ENCODE data around the gene PINK1.
A peak's percentile ranks its signal among the peaks of the same experiment; 100 is the strongest.

PINK1 gene

DNA sequence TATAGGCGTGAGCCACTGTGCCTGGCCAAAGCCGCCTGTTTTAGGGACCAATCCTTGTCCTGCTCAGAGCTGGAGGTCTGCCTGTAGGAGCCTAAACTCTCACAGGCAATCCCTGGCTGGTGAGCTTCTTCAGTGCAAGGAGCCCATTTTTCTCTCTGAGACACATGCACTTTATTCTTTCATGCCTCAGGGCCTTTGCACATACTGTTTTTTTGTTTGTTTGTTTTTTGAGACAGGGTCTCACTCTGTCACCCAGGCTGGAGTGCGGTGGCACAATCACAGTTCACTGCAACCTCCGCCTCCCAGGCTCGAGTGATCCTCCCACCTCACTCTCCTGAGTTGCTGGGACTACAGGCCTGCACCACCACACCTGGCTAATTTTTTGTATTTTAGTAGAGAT lies 21.6 kb upstream of the PINK1 start:
- DNase-seq: no peak

GRCh38 chr1:20612221-20612746 lies 21.0 kb upstream of the PINK1 start:
- DNase-seq: no peak

GRCh38 chr1:20614131-20614579 lies 19.1 kb upstream of the PINK1 start:
- DNase-seq: no peak

- no peak for DNase-seq
Observed at GRCh38 chr1:20615946-20616846, 17.1 kb upstream of the PINK1 start.

DNA sequence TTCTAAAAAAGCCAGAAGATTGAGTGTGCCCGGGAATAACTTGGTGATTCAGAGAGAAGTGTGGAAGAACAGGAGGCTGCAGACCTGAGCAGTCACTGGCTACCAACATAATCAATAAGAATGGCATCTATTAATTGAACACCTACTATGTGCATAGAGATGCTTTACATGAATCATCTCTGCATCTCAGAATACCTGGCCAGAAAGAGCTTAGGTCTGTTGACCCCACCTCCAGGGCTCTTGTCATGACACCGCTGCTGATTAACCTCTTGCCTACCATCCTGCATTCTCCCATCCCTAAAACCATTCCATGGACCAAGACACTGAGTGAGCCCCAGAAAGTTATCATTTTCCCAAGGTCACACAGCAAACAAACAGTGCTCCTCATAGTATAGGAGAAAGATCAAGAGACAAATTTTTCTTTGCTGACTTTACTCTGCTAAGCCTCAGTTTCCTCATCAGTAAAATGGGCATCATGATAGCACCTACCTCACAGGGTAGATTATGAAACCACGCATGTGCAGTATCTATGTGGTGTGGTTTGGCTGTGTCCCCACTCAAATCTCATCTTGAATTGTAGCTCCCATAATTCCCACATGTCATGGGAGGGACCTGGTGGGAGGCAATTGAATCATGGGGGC lies 16.3 kb upstream of the PINK1 start:
- no peak for DNase-seq

GRCh38 chr1:20618550-20618949 lies 14.7 kb upstream of the PINK1 start:
- DNase-seq: no peak

DNA sequence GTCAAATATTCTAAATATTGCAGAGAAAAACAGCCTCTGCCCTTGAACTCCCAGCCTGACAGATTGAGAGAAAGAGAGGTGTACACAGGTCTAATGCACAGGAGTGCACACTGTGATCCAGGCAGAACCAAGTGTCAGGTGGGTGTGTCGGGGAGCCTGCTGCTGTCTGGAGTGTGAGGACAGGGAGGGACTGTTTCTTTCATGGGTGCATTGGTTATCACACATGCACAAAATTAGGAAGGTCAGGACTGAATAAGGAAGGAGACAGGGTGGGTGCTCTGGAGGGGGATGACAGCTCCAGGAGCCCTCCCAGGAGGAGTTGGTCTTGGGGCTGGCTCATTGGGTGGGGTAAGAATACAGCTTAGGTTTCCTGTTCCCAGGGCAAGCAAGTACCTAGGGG lies 13.3 kb upstream of the PINK1 start:
- no peak for DNase-seq

DNA sequence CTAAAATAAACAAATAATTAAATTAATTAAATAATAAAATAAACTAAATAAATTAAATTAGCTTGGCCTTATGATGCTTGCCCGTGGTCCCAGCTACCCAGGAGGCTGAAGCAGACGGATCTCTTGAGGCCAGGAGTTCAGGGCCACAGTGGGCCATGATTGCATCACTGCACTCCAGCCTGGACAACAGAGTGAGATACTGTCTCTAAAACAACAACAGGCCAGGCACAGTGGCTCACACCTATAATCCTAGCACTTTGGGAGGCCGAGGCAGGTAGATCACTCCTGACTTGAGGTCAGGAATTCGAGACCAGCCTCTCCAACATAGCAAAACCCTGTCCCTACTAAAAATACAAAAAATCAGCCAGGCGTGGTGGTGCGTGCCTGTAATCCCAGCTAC lies 12.2 kb upstream of the PINK1 start:
- no peak for DNase-seq

DNA sequence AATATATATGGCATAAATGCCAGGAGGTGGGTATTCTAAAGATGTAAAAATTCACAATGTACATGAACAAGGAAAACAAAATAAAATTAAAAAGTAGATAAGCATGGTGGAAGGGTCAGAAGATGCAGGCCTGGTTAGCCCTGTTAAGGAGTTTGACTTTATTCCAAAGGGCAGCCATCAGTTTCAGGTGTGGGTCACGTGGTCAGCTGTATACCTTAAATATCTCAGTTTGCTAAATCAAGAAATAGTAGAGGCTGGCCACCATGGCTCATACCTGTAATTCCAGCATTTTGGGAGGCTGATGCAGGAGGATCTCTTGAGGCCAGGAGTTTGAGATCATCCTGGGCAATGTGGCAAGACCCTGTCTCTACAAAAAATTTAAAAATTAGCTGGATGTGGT lies 8.5 kb upstream of the PINK1 start:
- DNase-seq: no peak

DNA sequence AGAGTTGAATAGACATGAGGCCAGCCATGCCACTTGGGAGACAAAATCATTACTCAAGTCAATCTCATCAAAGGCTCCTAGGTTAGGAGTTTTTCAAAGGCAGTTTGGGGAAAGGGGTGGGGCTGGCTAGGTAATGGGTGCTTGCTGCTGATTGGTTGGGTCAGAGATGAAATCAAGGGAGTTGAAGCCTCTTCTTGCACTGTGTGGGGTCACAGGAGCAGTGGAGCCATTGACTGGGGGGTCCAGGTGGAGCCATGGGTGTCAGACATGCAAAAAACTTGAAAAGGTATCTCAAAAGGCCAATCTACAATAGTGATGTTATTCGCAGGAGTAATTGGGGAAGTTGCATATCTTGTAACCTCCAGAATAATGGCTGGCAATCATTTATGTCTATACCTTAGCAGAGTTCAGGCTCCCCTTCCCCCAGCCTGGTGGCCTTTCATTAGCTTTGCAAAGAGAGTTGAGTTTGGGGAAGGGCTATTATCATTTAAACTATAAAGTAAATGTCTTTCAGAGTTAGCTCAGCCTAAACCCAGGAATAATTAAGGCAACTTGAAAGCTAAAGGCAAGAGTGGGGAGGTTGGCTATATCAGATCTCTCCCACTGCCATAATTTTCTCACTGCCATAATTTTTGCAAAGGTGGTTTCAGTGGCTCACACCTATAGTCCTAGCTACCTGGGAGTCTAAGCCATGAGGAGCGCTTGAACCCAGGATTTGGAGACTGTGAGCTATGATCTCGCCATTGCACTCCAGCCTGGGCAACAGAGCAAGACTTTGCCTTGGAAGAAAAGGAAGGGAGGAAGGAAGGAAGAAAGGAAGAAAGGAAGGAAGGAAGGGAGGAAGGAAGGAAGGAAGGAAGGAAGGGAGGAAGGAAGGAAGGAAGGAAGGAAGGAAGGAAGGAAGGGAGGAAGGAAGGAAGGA lies 7.8 kb upstream of the PINK1 start:
- DNase-seq: no peak

GRCh38 chr1:20626098-20626427 lies 7.2 kb upstream of the PINK1 start:
- no peak for DNase-seq

DNA sequence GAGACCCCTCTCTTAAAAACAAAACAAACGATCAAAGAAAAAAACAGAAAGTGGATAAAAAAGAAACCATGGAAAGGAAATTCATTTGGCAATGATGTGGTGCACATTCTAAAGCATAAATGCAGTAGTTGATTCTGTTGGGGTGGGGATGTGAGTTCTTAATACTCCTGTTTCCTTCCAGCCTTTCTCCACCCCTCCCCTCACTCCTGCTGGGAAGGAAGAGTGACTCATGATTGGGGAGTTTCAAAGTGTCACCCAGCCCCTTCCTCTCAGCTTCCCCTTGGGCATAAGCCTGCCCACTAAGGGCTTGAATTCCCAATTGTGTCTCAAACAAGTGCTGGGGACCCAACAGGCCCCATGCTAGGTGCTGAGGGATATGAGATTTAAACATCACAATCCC lies 6.7 kb upstream of the PINK1 start:
- no peak for DNase-seq

DNA sequence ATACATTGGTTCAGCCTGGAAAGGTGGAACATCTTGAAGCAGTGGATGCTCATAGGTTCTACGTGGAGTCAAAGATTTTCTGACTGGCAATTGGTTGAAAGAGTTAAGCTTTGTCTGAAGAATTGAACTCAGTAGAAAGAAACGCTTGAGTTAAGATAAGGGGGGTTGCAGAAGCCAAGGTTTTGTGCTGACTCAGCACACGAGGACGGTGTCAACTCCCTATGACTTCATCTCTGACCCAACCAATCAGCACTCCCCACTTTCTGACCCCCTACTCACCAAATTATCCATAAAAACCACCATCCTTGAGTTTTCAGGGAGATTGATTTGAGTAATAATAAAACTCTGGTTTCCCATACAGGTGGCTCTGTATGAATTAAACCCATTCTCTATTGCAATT lies 2.5 kb upstream of the PINK1 start:
- no peak for DNase-seq

- DNase-seq: no peak
Observed at GRCh38 chr1:20632386-20632785, 872 bp upstream of the PINK1 start.

DNA sequence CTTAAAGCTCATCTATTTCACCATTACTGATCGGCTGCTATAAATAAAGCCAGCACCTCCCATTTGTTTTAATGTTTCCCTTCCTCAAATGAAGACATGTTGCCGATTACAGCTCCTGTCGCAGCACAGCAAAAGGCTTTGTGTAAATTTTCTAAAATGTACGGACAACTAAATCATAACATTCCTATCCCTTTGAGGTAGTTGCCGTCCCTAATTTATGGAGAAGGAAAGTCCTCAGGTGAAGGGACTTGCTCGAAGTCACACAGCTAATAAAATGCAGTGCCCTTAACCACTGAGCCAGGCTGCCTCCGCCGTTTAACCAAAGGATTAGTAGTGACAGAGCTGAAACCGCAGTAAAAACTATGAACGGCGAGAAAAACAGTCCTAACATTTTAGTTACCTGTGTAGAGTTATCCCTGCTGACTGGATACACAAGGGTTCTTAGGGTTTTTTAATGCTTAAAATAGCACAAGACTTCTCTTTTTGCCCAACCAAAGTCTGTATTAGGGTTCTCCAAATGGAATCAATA lies 871 bp downstream of the PINK1 start:
- DNase-seq: no peak

DNA sequence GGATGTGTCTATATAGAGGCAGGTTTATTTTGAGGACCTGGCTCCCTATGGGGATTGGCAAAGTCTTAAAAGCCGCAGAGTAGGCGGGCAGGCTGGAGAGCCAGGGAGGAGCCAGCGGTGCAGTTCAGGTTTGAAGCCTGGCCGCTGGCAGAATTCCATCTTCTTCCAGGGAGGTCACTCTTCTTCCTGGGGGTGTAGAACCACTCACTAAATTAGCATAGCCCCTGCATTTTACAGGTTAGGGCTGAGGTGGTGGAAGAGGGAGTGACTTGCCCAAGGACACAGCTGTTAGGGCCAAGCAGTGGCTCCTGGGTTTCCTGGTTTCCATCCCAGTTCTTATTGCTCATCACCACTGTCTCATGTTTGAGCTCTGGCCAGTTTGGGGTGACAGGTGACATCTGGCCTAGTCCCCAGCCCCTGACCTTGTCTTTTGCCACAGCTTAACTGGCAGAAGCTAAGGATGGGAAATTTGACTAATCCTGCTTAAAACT lies 1.4 kb downstream of the PINK1 start:
- DNase-seq: peak; percentile 66

GRCh38 chr1:20636785-20637347 lies 3.6 kb downstream of the PINK1 start:
- no peak for DNase-seq

DNA sequence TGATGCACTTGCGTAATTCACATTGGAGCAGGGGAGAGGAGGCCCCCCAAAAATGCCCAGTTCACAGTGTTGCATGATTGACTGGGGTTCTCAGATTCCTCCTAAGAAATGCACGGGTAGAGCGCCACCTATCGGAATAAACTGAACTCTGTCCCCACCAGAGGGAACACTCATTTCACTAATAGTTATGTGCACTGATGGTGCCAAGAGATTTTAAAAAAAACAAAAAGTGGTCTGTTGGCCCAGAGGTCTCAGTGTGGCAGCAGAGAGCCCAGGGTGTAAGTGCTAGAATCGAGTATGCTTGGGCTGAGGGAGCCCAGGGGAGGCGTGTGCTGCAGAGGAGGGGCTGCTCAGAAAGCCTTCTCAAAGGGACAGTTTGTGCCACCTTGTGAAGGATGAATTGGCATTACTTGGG lies 6.9 kb downstream of the PINK1 start:
- DNase-seq: peak; percentile 66

DNA sequence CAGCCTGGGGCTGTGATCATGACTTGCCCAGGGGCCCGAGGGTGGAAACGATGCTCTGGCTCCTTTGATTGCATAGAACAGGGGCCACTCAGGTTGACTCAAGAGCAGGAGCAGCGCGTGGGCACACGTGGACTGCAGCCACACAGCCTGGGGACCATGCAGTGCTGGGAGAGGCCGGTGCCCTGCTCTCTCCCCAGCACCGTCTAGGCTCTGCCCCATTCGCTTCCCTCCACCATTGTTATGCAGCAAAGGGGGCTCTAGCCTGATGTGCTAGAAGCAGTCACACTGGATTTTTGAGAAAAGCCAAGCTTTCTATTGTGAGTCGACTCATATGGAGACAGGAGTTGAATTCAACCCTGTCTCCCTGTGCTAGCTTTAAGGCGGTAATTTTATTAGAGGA lies 8.7 kb downstream of the PINK1 start:
- DNase-seq: no peak

DNA sequence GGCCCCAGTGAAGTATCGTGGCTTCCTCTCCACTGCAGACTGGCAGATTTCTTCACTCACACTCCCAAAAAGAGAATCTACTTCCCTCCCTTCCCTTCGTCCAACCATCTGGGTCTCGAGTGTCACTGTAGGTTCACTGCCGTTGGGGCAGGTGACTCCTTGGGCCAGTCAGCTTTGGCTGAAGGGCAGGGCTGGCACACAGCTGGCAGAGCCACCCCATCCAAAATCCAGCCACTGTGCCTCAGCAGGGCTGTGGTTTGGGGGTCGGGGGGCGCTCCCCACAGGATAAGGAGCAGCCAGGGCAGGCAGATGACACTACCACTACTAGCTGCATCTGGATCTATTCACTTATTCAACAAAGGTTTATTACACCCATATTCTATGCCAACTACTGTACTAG lies 9.8 kb downstream of the PINK1 start:
- DNase-seq: no peak

- DNase-seq: no peak
Observed at GRCh38 chr1:20644416-20644815, 11.2 kb downstream of the PINK1 start.

DNA sequence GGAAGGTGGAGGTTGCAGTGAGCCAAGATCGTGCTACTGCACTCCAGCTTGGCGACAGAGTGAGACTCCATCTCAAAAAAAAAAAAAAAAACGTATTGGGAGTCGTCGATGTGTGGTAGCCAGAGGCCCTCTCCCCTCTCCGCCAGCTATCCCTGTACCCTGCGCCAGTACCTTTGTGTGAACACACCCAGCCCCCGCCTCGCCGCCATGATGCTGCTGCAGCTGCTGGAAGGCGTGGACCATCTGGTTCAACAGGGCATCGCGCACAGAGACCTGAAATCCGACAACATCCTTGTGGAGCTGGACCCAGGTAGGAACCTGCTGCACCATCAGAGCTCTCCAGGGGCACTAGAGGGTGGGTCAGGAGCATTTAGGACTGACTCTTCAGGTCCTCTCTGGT lies 12.2 kb downstream of the PINK1 start:
- DNase-seq: no peak

Measured in hematopoietic multipotent progenitor cell treated with erythropoietin and hydrocortisone succinate and interleukin-3 and kit ligand, for 8 days (in vitro differentiated cells).